HepG2 (cell line): ENCODE data around the gene FADD. TPM values are rescaled to one million over a fixed set of nuclear protein-coding genes. Genes with fewer than 3 reads are reported as not detected.
A peak's percentile ranks its signal among the peaks of the same experiment; 100 is the strongest.

ENCODE experiments used
- IKZF4 ChIP-seq: sonication (generic); formaldehyde crosslinking; IDR thresholded peaks from 2 replicates; pipeline ENCODE4 v1.5.1; 2020; ENCODE audit warnings: borderline replicate concordance, mild to moderate bottlenecking, low read depth, missing genetic modification reagents; ENCODE audit errors: not compliant biosample characterization
- JARID2 ChIP-seq: sonication (generic); formaldehyde crosslinking; IDR thresholded peaks from 2 replicates; pipeline ENCODE4 v1.8.1; 2023; ENCODE audit warnings: missing genetic modification reagents, inconsistent platforms; ENCODE audit not compliant: insufficient replicate concordance
- JUND ChIP-seq: sonication (generic); formaldehyde crosslinking; IDR thresholded peaks from 2 replicates; pipeline ENCODE4 v1.8.0; 2022; ENCODE audit warnings: mild to moderate bottlenecking, missing genetic modification reagents
- MAF1 ChIP-seq: sonication (generic); formaldehyde crosslinking; IDR thresholded peaks from 2 replicates; pipeline ENCODE4 v1.5.0; 2020; ENCODE audit warnings: missing genetic modification reagents, borderline replicate concordance
- MBD4 ChIP-seq: IDR thresholded peaks from 2 replicates; pipeline ENCODE4 v1.6.1; 2012; ENCODE audit warnings: low read length, inconsistent platforms, borderline replicate concordance
- NFIB ChIP-seq: sonication (generic); formaldehyde crosslinking; IDR thresholded peaks from 2 replicates; pipeline ENCODE4 v1.9.0; 2021; ENCODE audit warnings: missing genetic modification reagents, mild to moderate bottlenecking, borderline replicate concordance
- PRMT3 ChIP-seq: sonication (generic); formaldehyde crosslinking; IDR thresholded peaks from 2 replicates; pipeline ENCODE4 v1.8.1; 2022; ENCODE audit warnings: low read depth, mild to moderate bottlenecking, moderate library complexity, missing genetic modification reagents, borderline replicate concordance
- SAP130 ChIP-seq: IDR thresholded peaks from 2 replicates; pipeline ENCODE4 v1.6.1; 2016; ENCODE audit warnings: low read depth
- SRSF4 ChIP-seq: fragments of 200-400 bp; formaldehyde crosslinking; IDR thresholded peaks from one replicate; pipeline ENCODE4 v1.6.1; 2018; ENCODE audit warnings: mild to moderate bottlenecking, low read depth, low read length, moderate library complexity; ENCODE audit not compliant: poor library complexity, severe bottlenecking
- THYN1 ChIP-seq: sonication (generic); formaldehyde crosslinking; IDR thresholded peaks from 2 replicates; pipeline ENCODE4 v1.8.1; 2023; ENCODE audit warnings: low read depth, mild to moderate bottlenecking, moderate library complexity, missing genetic modification reagents, borderline replicate concordance
- TOPORS ChIP-seq: sonication (generic); formaldehyde crosslinking; IDR thresholded peaks from 2 replicates; pipeline ENCODE4 v1.8.0; 2023; ENCODE audit warnings: mild to moderate bottlenecking, missing genetic modification reagents
- ZBTB21 ChIP-seq: sonication (generic); formaldehyde crosslinking; IDR thresholded peaks from 2 replicates; pipeline ENCODE4 v1.4.0; 2020; ENCODE audit warnings: missing genetic modification reagents
- ZNF589 ChIP-seq: sonication (generic); formaldehyde crosslinking; conservative IDR thresholded peaks from 2 replicates; pipeline ENCODE4 v1.8.0; 2022; ENCODE audit warnings: mild to moderate bottlenecking, moderate library complexity, missing genetic modification reagents
- ZNF678 ChIP-seq: sonication (generic); formaldehyde crosslinking; IDR thresholded peaks from 2 replicates; pipeline ENCODE4 v1.4.0; 2020; ENCODE audit warnings: mild to moderate bottlenecking, missing genetic modification reagents
- ZNF7 ChIP-seq: IDR thresholded peaks from 2 replicates; pipeline ENCODE4 v1.6.1; 2016; ENCODE audit warnings: missing biosample characterization, missing genetic modification reagents
- ZNF737 ChIP-seq: sonication (generic); formaldehyde crosslinking; IDR thresholded peaks from 2 replicates; pipeline ENCODE4 v1.5.0; 2020; ENCODE audit warnings: missing genetic modification reagents, mild to moderate bottlenecking, borderline replicate concordance
- ZNF772 ChIP-seq: sonication (generic); formaldehyde crosslinking; IDR thresholded peaks from 2 replicates; pipeline ENCODE4 v1.5.0; 2020; ENCODE audit warnings: mild to moderate bottlenecking, missing genetic modification reagents
- ZNF850 ChIP-seq: sonication (generic); formaldehyde crosslinking; conservative IDR thresholded peaks from 2 replicates; pipeline ENCODE4 v1.9.0; 2021; ENCODE audit warnings: mild to moderate bottlenecking, missing genetic modification reagents
- polyA plus RNA-seq, 8 experiments: library from polyadenylated mRNA; depleted of rRNA in 3 of 8; stranded (reverse) in 7 of 8; unstranded in 1 of 8; fragments of >200 nt; fragmentation: Illumina TruSeq in 4 of 8; extraction: Trizol in 4 of 8; gene quantifications; 2 replicates each; pipeline versions ENCODE4 v1.2.1 to v1.2.3, GENCODE V29; 2011 to 2016; ENCODE audit warnings: low read depth in 4 of 8, missing spikeins in 1 of 8, mixed read lengths in 1 of 8; ENCODE audit not compliant: insufficient read depth in 1 of 8
- total RNA-seq, 5 experiments: library from RNA; depleted of rRNA; stranded (reverse); fragments of >200 nt; fragmentation: Illumina TruSeq; extraction: Trizol; gene quantifications; 2 replicates each; pipeline ENCODE4 v1.2.3, GENCODE V29; 2016; ENCODE audit warnings: low read depth in 1 of 5
- TF ChIP-seq, protein P1 (sequence below): sonication (generic); formaldehyde crosslinking; IDR thresholded peaks from 2 replicates; pipeline ENCODE4 v1.8.0; 2022; ENCODE audit warnings: missing genetic modification reagents, mild to moderate bottlenecking, moderate library complexity, borderline replicate concordance
- TF ChIP-seq, protein P2 (sequence below): sonication (generic); formaldehyde crosslinking; conservative IDR thresholded peaks from 2 replicates; pipeline ENCODE4 v1.8.0; 2022; ENCODE audit warnings: mild to moderate bottlenecking, moderate library complexity, missing genetic modification reagents
- TF ChIP-seq, protein P3 (sequence below): IDR thresholded peaks from 2 replicates; pipeline ENCODE4 v1.6.1; 2012; ENCODE audit warnings: low read depth, low read length, improper control_type of control experiment
- TF ChIP-seq, protein P4 (sequence below): sonication (generic); formaldehyde crosslinking; IDR thresholded peaks from 2 replicates; pipeline ENCODE4 v1.5.0; 2020; ENCODE audit warnings: mild to moderate bottlenecking, missing genetic modification reagents

The FADD gene
- total and polyA plus RNA-seq, 2 of the 13 experiments (the other 11 are each of a cell fraction or from before 2014, with no cell fraction given), result 14.2 to 22.2 TPM

DNA sequence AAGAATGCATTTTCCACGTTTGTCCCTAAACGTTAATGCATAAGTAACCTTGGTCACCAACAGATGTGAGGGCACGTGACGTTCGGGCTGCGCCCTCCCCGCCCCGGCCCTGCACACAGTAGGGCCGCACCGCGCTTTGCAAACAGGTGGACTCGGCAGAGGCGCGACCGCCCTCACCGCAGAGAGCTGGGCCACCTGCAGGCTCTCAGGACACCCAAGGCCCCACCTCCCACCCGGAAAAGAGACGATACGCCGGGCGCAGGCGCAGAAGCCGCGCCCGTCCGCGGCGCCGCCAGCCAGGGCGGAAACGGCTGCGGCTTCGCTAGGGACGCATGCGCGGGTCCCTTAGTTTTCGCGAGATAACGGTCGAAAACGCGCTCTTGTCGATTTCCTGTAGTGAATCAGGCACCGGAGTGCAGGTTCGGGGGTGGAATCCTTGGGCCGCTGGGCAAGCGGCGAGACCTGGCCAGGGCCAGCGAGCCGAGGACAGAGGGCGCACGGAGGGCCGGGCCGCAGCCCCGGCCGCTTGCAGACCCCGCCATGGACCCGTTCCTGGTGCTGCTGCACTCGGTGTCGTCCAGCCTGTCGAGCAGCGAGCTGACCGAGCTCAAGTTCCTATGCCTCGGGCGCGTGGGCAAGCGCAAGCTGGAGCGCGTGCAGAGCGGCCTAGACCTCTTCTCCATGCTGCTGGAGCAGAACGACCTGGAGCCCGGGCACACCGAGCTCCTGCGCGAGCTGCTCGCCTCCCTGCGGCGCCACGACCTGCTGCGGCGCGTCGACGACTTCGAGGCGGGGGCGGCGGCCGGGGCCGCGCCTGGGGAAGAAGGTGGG, at the start of gene FADD (continued):
- TF ChIP-seq, protein P1, sequence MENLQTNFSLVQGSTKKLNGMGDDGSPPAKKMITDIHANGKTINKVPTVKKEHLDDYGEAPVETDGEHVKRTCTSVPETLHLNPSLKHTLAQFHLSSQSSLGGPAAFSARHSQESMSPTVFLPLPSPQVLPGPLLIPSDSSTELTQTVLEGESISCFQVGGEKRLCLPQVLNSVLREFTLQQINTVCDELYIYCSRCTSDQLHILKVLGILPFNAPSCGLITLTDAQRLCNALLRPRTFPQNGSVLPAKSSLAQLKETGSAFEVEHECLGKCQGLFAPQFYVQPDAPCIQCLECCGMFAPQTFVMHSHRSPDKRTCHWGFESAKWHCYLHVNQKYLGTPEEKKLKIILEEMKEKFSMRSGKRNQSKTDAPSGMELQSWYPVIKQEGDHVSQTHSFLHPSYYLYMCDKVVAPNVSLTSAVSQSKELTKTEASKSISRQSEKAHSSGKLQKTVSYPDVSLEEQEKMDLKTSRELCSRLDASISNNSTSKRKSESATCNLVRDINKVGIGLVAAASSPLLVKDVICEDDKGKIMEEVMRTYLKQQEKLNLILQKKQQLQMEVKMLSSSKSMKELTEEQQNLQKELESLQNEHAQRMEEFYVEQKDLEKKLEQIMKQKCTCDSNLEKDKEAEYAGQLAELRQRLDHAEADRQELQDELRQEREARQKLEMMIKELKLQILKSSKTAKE (CRISPR knock-in tag), result no peak
- TF ChIP-seq JUND (CRISPR knock-in tag) (no peak), SRSF4 (no peak), ZNF589 (CRISPR knock-in tag) (no peak), SAP130 (CRISPR knock-in tag) (peak; percentile 83), PRMT3 (CRISPR knock-in tag) (0 out of 2 replicates have a peak, but pooled peaks have one; percentile 27), IKZF4 (CRISPR knock-in tag) (no peak), NFIB (no peak), ZNF737 (CRISPR knock-in tag) (no peak), ZNF772 (peak; percentile 62), ZNF7 (no peak), MAF1 (CRISPR knock-in tag) (peak; percentile 23; the same call in 1 of the 2 replicates), ZNF678 (no peak), ZBTB21 (CRISPR knock-in tag) (no peak), THYN1 (CRISPR knock-in tag) (no peak), JARID2 (CRISPR knock-in tag) (no peak), TOPORS (CRISPR knock-in tag) (peak; percentile 18; the same call in 1 of the 2 replicates), MBD4 (no peak), ZNF850 (no peak)
- TF ChIP-seq, protein P2, sequence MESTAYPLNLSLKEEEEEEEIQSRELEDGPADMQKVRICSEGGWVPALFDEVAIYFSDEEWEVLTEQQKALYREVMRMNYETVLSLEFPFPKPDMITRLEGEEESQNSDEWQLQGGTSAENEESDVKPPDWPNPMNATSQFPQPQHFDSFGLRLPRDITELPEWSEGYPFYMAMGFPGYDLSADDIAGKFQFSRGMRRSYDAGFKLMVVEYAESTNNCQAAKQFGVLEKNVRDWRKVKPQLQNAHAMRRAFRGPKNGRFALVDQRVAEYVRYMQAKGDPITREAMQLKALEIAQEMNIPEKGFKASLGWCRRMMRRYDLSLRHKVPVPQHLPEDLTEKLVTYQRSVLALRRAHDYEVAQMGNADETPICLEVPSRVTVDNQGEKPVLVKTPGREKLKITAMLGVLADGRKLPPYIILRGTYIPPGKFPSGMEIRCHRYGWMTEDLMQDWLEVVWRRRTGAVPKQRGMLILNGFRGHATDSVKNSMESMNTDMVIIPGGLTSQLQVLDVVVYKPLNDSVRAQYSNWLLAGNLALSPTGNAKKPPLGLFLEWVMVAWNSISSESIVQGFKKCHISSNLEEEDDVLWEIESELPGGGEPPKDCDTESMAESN (CRISPR knock-in tag), result no peak; the same call in 1 of the 2 replicates
- TF ChIP-seq, protein P3, sequence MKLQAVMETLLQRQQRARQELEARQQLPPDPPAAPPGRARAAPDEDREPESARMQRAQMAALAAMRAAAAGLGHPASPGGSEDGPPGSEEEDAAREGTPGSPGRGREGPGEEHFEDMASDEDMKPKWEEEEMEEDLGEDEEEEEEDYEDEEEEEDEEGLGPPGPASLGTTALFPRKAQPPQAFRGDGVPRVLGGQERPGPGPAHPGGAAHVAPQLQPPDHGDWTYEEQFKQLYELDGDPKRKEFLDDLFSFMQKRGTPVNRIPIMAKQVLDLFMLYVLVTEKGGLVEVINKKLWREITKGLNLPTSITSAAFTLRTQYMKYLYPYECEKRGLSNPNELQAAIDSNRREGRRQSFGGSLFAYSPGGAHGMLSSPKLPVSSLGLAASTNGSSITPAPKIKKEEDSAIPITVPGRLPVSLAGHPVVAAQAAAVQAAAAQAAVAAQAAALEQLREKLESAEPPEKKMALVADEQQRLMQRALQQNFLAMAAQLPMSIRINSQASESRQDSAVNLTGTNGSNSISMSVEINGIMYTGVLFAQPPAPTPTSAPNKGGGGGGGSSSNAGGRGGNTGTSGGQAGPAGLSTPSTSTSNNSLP, result no peak
- TF ChIP-seq, protein P4, sequence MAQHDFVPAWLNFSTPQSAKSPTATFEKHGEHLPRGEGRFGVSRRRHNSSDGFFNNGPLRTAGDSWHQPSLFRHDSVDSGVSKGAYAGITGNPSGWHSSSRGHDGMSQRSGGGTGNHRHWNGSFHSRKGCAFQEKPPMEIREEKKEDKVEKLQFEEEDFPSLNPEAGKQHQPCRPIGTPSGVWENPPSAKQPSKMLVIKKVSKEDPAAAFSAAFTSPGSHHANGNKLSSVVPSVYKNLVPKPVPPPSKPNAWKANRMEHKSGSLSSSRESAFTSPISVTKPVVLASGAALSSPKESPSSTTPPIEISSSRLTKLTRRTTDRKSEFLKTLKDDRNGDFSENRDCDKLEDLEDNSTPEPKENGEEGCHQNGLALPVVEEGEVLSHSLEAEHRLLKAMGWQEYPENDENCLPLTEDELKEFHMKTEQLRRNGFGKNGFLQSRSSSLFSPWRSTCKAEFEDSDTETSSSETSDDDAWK (CRISPR knock-in tag), result no peak
